IMR-90 (cell line): ENCODE results near the gene ARHGEF17. TPM values are rescaled to one million over a fixed set of nuclear protein-coding genes. Genes with fewer than 3 reads are reported as not detected.

Source experiments
- ATAC-seq: fragments of 200-7000 bp; cut with Tn5 transposase; 2 replicates; pipeline ENCODE4 v1.9.1; 2020; ENCODE audit warnings: low read depth, mild to moderate bottlenecking, moderate library complexity
- BruUV-seq: library from RNA; stranded (reverse); fragments of 400-500 nt; replicated peaks from 2 replicates; lab custom pipeline; 2021; lab: Mats Ljungman, UMichigan
- CTCF ChIA-PET: fragments of 300-600 bp; formaldehyde crosslinking; extraction: SDS; loops from one replicate; lab custom pipeline; 2021; ENCODE audit warnings: antibody characterized with exemption; lab: Yijun Ruan, JAX
- POLR2A ChIA-PET: fragments of 300-600 bp; sonication (Branson Sonifier 250); formaldehyde crosslinking; loops from one replicate; lab custom pipeline; 2022; ENCODE audit warnings: antibody characterized with exemption; ENCODE audit not compliant: unreplicated experiment; lab: Charles Lee
- DNase-seq: peaks from one replicate; pipeline ENCODE4 v3.0.0; 2013
- H2AFZ ChIP-seq: replicated peaks from 2 replicates; pipeline ENCODE3; 2013; ENCODE audit warnings: low read length, mild to moderate bottlenecking; ENCODE audit not compliant: poor library complexity
- H2AK5ac ChIP-seq: 2 replicates; pipeline ENCODE4 v1.6.1; 2013; ENCODE audit warnings: low read depth, low read length, inconsistent platforms
- H2AK9ac ChIP-seq: replicated peaks from 2 replicates; pipeline ENCODE3; 2013; ENCODE audit warnings: mild to moderate bottlenecking, low read depth, low read length, moderate library complexity; ENCODE audit not compliant: poor library complexity
- H2BK120ac ChIP-seq: 2 replicates; pipeline ENCODE4 v1.6.1; 2013; ENCODE audit warnings: low read depth, low read length, inconsistent platforms
- H2BK15ac ChIP-seq: 3 replicates; pipeline ENCODE4 v1.6.1; 2013; ENCODE audit warnings: low read depth, low read length, inconsistent platforms
- H2BK20ac ChIP-seq: 2 replicates; pipeline ENCODE4 v1.6.1; 2013; ENCODE audit warnings: low read depth, mild to moderate bottlenecking, inconsistent platforms, low read length, moderate library complexity
- H2BK5ac ChIP-seq: 2 replicates; pipeline ENCODE4 v1.6.1; 2013; ENCODE audit warnings: mild to moderate bottlenecking, low read depth, low read length, inconsistent platforms; ENCODE audit not compliant: poor library complexity, severe bottlenecking
- H3K14ac ChIP-seq: replicated peaks from 2 replicates; pipeline ENCODE4 v1.6.1; 2013; ENCODE audit warnings: low read depth, low read length, inconsistent platforms
- H3K18ac ChIP-seq: 2 replicates; pipeline ENCODE4 v1.6.1; 2013; ENCODE audit warnings: low read depth, low read length, control low read depth
- H3K23ac ChIP-seq: 2 replicates; pipeline ENCODE4 v1.6.1; 2013; ENCODE audit warnings: low read depth, low read length, inconsistent platforms
- H3K27ac ChIP-seq: 2 replicates; pipeline ENCODE4 v1.5.1; 2013; ENCODE audit warnings: mild to moderate bottlenecking, control low read depth, low read length; ENCODE audit not compliant: insufficient read depth
- H3K27me3 ChIP-seq: 2 replicates; pipeline ENCODE4 v1.6.1; 2013; ENCODE audit warnings: low read length; ENCODE audit not compliant: control insufficient read depth, insufficient read depth
- H3K36me3 ChIP-seq: 2 replicates; pipeline ENCODE4 v1.6.1; 2013; ENCODE audit warnings: low read length, mixed read lengths; ENCODE audit not compliant: control insufficient read depth, insufficient read depth
- H3K4ac ChIP-seq: 2 replicates; pipeline ENCODE4 v1.6.1; 2013; ENCODE audit warnings: low read depth, low read length, inconsistent platforms
- H3K4me1 ChIP-seq: 2 replicates; pipeline ENCODE4 v1.6.1; 2013; ENCODE audit warnings: low read length, mixed read lengths; ENCODE audit not compliant: control insufficient read depth, insufficient read depth
- H3K4me2 ChIP-seq: 2 replicates; pipeline ENCODE4 v1.6.1; 2013; ENCODE audit warnings: low read depth, mild to moderate bottlenecking, control low read depth, low read length, moderate library complexity
- H3K4me3 ChIP-seq: 2 replicates; pipeline ENCODE4 v1.5.1; 2013; ENCODE audit warnings: low read depth, mild to moderate bottlenecking, control low read depth, low read length, moderate library complexity; ENCODE audit not compliant: insufficient read depth
- H3K56ac ChIP-seq: 2 replicates; pipeline ENCODE4 v1.6.1; 2013; ENCODE audit warnings: low read length, inconsistent platforms; ENCODE audit not compliant: insufficient read depth; ENCODE audit errors: extremely low read depth
- H3K79me1 ChIP-seq, 2 experiments: 2 replicates each; pipeline ENCODE4 v1.6.1; 2013; ENCODE audit warnings: low read length in 2 of 2, inconsistent platforms in 1 of 2, low read depth in 1 of 2
- H3K9ac ChIP-seq: 2 replicates; pipeline ENCODE4 v1.6.1; 2013; ENCODE audit warnings: low read depth, low read length, control low read depth
- H3K9me1 ChIP-seq: 2 replicates; pipeline ENCODE4 v1.6.1; 2013; ENCODE audit warnings: low read length, inconsistent platforms; ENCODE audit not compliant: insufficient read depth
- H3K9me3 ChIP-seq: 2 replicates; pipeline ENCODE4 v1.6.1; 2013; ENCODE audit warnings: low read length; ENCODE audit not compliant: control insufficient read depth, insufficient read depth
- H4K20me1 ChIP-seq: 2 replicates; pipeline ENCODE4 v1.6.1; 2013; ENCODE audit warnings: low read length, inconsistent platforms; ENCODE audit not compliant: insufficient read depth
- H4K5ac ChIP-seq: 2 replicates; pipeline ENCODE4 v1.6.1; 2013; ENCODE audit warnings: mild to moderate bottlenecking, low read depth, low read length, control low read depth
- H4K8ac ChIP-seq, 2 experiments: 2 replicates each; pipeline ENCODE4 v1.6.1; 2013; ENCODE audit warnings: low read depth in 2 of 2, low read length in 2 of 2, control low read depth in 1 of 2, inconsistent platforms in 1 of 2
- H4K91ac ChIP-seq: 2 replicates; pipeline ENCODE4 v1.6.1; 2013; ENCODE audit warnings: low read depth, low read length, inconsistent platforms; ENCODE audit not compliant: insufficient read depth
- CHD1 ChIP-seq: IDR thresholded peaks from 2 replicates; pipeline ENCODE4 v1.6.1; 2012; ENCODE audit warnings: low read depth, low read length, improper control_type of control experiment
- MAFK ChIP-seq: IDR thresholded peaks from 2 replicates; pipeline ENCODE4 v1.6.1; 2012; ENCODE audit warnings: low read depth, low read length, improper control_type of control experiment
- MAZ ChIP-seq: IDR thresholded peaks from 2 replicates; pipeline ENCODE4 v1.6.1; 2012; ENCODE audit warnings: low read depth, mild to moderate bottlenecking, low read length, improper control_type of control experiment, moderate library complexity, borderline replicate concordance
- MXI1 ChIP-seq: IDR thresholded peaks from 2 replicates; pipeline ENCODE4 v1.6.1; 2012; ENCODE audit warnings: low read depth, mild to moderate bottlenecking, low read length, moderate library complexity, borderline replicate concordance
- RCOR1 ChIP-seq: IDR thresholded peaks from 2 replicates; pipeline ENCODE4 v1.6.1; 2012; ENCODE audit warnings: mild to moderate bottlenecking, low read length, improper control_type of control experiment; ENCODE audit not compliant: insufficient replicate concordance
- WGBS, 2 experiments: methylation state at CpG; one replicate each; pipeline versions ENCODE4 v1.1.5 to v1.1.7; 2013; ENCODE audit warnings: missing lambda C conversion rate in 2 of 2; ENCODE audit not compliant: insufficient read length in 1 of 2; ENCODE audit errors: extremely low coverage in 2 of 2; 5-methylcytosine and 5-hydroxymethylcytosine counted together
- dilution Hi-C: fragments of 300-500 bp; cut with HindIII; formaldehyde crosslinking; loops from one replicate; pipeline ENCODE4 v1.14.3; 2018; ENCODE audit warnings: low sequenced_read_pairs; ENCODE audit not compliant: unreplicated experiment
- in situ Hi-C: fragments of 300-500 bp; cut with MboI; formaldehyde crosslinking; loops from 3 replicates; pipeline ENCODE4 v1.14.3; 2019; ENCODE audit warnings: low sequenced_read_pairs, inconsistent platforms, mixed read lengths
- intact Hi-C: fragments of 100-400 bp; cut with micrococcal nuclease; formaldehyde crosslinking; loops from 2 replicates; pipeline ENCODE4 v1.10.0; 2022
- polyA plus RNA-seq, 3 experiments: library from polyadenylated mRNA; depleted of rRNA; stranded (reverse); fragments of >200 nt; gene quantifications; 2 replicates each; pipeline ENCODE4 v1.2.3, GENCODE V29; 2012; ENCODE audit warnings: low replicate concordance in 1 of 3
- total RNA-seq: library from RNA; depleted of rRNA; stranded (reverse); fragments of >200 nt; gene quantifications from 2 replicates; pipeline ENCODE4 v1.2.3, GENCODE V29; 2012

ARHGEF17 gene
- total and polyA plus RNA-seq, 2 of the 4 experiments (the other 2 are of a cell fraction): 21.7 to 97.7 TPM

GRCh38 chr11:73326929-73327811, 19.1 kb downstream of the ARHGEF17 start (continued):
- TF ChIP-seq MAFK: no peak
- no peak for TF ChIP-seq MAZ
- TF ChIP-seq CHD1: no peak

GRCh38 chr11:73327812-73328364, 19.8 kb downstream of the ARHGEF17 start:
- Histone ChIP-seq H3K9me1 (peaks cover 38% of the 10 kb centered on the region), H3K9ac (no peak overlapping the region), H3K4me1 (peaks cover 68% of the 10 kb centered on the region), H3K4me3 (no peak overlapping the region), H3K9me3 (no peaks in the 10 kb centered on the region), H3K27ac (0 out of 2 replicates have a peak overlapping the region, but pooled peaks have one; percentile 7), H3K4ac (peak overlapping the region; percentile 52), H2BK120ac (no peak overlapping the region), H3K23ac (peak overlapping the region; percentile 65), H3K18ac (no peak overlapping the region), H2BK20ac (no peak overlapping the region), H4K8ac (peak overlapping the region in 1 of 2 experiments; percentile 22; a peak in 1 of 4 replicates), H3K14ac (peak overlapping the region; percentile 90), H4K20me1 (peaks cover 71% of the 10 kb centered on the region), H3K27me3 (no peaks in the 10 kb centered on the region), H2BK15ac (peak overlapping the region; percentile 61; the same call in 1 of the 3 replicates), H2AK5ac (peak overlapping the region; percentile 75), H2AK9ac (peak overlapping the region; percentile 50), H2AFZ (no peak overlapping the region), H3K56ac (no peak overlapping the region), H4K91ac (no peak overlapping the region), H2BK5ac (peak overlapping the region; percentile 66), H4K5ac (no peak overlapping the region), H3K36me3 (peaks cover 12% of the 10 kb centered on the region), H3K79me1 (peaks cover 29 to 91% of the 10 kb centered on the region in 2 experiments; a peak in 3 of 4 replicates), H3K4me2 (no peak overlapping the region)
- intact Hi-C loops: no loop called here
- dilution Hi-C loops: no loop called here
- DNase-seq (no peak), ATAC-seq (no peak)
- no peak for TF ChIP-seq MXI1
- peak; percentile 21 for TF ChIP-seq RCOR1
- 70% methylated on average over 2 of the region's 4 CpGs; no CpG with 5 or more reads in 1 of the 2 experiments for WGBS, 2 experiments
- in situ Hi-C loops: no loop called here
- ChIA-PET CTCF (no interaction called here), POLR2A (no interaction called here)
- no TSS peak for BruUV-seq
